Muscle of back (tissue), 13 donors: ENCODE data around the gene OR4F17. TPM values are rescaled to one million over a fixed set of nuclear protein-coding genes. Genes with fewer than 3 reads are reported as not detected.
"Not testable (repeated sequence)": the region's sequence is repeated elsewhere in the genome, so short reads cannot be mapped to it uniquely, and the experiment has no call there.

Experiments used
- DNase-seq, 3 donors: peaks; one replicate each; pipeline versions ENCODE4 v3.0.0 to v3.0.0-alpha.2; 2013
- long read RNA-seq, 9 donors: transcript quantifications; one replicate each; lab custom pipeline, GENCODE V29; 2026
- polyA plus RNA-seq, 10 donors: library from polyadenylated mRNA; unstranded; fragments of 120-200 nt; gene quantifications; one replicate each; pipeline ENCODE4 v1.2.1, GENCODE V29; 2013; ENCODE audit not compliant: insufficient read length in 10 of 10

The OR4F17 gene
- not detected for polyA plus RNA-seq
- long read RNA-seq, donor 1 = 0 reads
- long read RNA-seq, donor 2 = 0 reads
- long read RNA-seq, donor 3 = 0 reads
- long read RNA-seq, donor 4 = 0 reads
- long read RNA-seq, donor 5 = 0 reads
- long read RNA-seq, donor 6 = 0 reads
- long read RNA-seq, donor 7 = 0 reads
- long read RNA-seq, donor 8 = 0 reads
- long read RNA-seq, donor 9 = 0 reads

- not testable (repeated sequence) for DNase-seq
These were observed at the start of gene OR4F17 for GRCh38 chr19:106804-107203. Gene OR4F17, plus strand, starts transcription at chr19:107104. Its CDS starts 3,575 bp downstream, at chr19:110679.

- not testable (repeated sequence) for DNase-seq
These were observed 36.1 kb upstream of the OR4F17 start for GRCh38 chr19:70793-71192.

GRCh38 chr19:82864-83263, 24.0 kb upstream of the OR4F17 start:
- DNase-seq = not testable (repeated sequence)

- DNase-seq = not testable (repeated sequence)
These were observed 23.3 kb upstream of the OR4F17 start for GRCh38 chr19:83626-84025.

- not testable (repeated sequence) for DNase-seq
These were observed 16.2 kb upstream of the OR4F17 start for GRCh38 chr19:90678-91077.

- DNase-seq = not testable (repeated sequence)
These were observed 12.1 kb upstream of the OR4F17 start for GRCh38 chr19:94794-95193.

GRCh38 chr19:97647-98046, 9.3 kb upstream of the OR4F17 start:
- not testable (repeated sequence) for DNase-seq

GRCh38 chr19:120443-121140, 13.7 kb downstream of the OR4F17 start:
- DNase-seq = not testable (repeated sequence)

Other genes starting within 250 kb of the OR4F17 start
- gene PLPP2, start 184.3 kb downstream of the OR4F17 start, polyA plus RNA-seq = under 1 TPM; 0.04 to 0.84 (median 0.50) TPM
- gene MIER2, start 237.7 kb downstream of the OR4F17 start, polyA plus RNA-seq = 10 to 100 TPM; 20.8 to 29.3 (median 26.0) TPM